Femur (tissue), 1 donor: ENCODE results near the gene WFIKKN2.

Experiments
- DNase-seq: peaks from one replicate; pipeline ENCODE4 v3.0.0-alpha.2; 2017

WFIKKN2 gene

DNA sequence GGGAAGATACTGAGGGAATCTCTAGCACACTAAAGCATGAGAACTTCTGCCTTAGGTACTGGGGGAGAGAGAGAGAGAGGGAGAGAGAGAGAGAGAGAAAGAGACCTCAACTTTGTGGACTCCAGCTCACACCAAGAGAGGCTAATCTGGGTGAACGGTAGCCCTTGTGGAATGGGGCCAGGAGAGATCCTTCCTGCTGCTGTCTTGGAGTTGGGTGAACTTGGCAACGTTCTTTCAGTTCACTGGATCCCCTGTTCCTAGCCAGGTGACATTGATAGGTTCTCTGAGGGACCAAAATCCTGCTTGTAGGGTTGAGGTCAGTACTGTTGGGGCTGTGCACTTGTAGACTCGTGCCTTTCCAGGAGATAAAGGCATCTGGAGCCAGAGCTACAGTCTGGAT, 26.5 kb upstream of the WFIKKN2 start:
- DNase-seq = no peak

DNA sequence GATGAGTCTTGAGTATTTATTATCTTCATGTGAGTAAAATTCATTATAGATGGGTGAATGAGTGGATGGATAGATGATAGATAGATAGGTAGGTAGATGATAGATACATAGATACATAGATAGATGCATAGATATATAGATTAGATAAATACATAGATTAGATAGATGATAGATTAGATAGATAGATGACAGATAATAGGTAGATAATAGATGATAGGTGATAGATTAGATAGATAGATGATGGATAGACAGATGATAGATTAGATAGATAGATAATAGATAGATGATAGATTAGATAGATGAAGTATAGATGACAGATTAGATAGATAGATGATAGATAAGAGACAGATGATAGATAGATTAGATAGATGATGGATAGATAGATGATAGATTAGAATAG, 21.8 kb upstream of the WFIKKN2 start:
- no peak for DNase-seq

DNA sequence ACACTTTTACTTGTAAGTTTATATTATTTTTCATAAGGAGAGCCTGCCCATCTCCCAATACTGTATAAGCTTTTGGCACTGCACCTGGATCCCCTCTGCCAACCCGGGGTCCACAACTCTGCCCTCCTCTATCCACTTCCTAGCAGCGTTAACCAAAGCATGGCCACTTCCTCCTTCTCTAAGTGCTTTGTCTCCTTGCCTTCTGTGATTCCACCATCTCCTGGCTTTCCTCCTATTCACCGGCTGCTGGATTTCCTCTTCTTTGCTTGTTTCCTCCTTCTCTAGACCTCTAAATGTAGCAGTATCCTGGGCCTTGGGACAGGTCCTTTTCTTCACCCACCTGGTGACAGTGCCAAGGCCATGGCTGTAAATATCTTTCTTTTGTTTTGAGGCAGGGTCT, 20.0 kb upstream of the WFIKKN2 start:
- DNase-seq = no peak

DNA sequence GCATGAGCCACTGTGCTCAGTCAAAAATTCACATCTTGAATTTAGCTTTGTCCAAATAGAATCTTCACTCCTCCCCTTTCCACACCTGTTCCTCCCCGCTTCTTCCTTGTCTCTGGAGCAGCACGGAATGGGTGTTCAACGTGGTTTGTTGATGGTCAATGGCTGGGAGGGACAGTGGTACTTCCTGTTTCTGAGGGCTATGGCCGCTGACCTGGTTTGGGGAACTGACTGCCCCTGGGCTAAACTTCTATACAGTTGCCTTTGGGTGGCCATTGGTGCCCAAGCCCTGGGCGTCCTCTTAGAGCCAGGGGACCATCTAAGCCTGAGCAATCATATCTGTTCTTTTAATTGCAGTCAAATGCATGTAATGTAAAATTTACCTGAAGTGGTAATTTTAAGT, 19.1 kb upstream of the WFIKKN2 start:
- no peak for DNase-seq

DNA sequence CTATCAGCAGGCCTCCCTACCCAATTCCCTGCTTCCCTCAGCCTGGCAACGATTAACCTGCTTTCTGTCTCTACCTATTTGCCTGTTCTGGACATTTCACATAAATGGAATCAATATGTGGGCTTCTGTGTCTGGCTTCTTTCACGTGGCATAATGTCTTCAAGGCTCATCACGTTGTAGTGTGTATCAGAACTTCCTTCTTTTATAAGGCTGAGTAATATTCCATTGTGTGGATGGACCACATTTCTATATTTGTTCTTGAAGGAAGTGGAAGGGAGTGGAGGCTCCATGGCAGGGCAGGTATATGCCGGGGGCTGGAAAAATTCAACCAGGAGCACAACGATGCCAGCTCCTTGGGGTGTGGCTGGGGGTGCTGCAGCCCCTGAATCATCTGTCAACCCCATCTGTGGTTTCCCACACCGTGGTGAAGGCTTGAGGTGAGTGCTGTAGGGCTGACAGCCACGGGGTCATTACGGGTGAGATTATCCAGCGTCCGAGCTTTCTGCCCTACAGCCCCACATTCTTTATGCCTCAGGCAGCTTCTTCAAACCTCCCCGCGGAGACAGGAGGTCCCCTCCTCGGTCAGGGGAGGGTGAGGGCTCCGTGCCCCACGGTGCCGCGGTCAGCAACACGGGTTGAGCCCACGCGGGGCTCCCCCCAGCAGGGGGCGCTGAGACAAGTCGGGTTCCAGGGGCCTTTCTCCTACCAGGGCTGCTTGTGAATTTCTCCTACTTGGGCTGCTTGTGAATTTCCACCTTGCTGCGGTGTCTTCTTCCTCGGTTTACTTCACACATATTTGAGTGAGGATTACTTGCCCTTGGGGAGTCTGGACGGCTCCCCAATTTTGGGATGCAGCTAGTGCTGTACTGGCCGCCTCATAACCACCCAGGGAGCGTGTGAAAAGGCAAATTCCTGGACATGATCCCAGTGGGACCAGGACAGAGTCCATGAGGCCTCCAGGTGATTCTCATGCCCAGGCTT, 18.3 kb upstream of the WFIKKN2 start:
- no peak for DNase-seq

DNA sequence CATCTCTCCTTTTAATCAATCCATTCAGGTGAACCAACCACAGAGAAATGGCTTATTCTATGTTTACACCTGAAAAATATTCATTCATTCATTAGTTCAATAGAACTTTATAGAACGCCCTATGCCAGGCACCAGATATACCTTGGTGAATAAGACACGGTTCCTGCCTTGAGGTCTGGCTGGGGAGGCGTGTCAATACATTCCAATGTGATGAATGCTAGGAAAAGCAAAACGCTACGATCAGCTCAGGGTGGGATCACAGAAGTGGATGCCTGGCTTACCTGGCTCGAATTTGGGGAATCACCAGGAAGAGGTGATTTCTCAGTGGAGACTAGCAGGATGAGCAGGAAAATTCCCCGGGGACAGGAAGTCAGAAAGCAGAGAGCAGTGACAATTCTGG, 17.5 kb upstream of the WFIKKN2 start:
- no peak for DNase-seq

DNA sequence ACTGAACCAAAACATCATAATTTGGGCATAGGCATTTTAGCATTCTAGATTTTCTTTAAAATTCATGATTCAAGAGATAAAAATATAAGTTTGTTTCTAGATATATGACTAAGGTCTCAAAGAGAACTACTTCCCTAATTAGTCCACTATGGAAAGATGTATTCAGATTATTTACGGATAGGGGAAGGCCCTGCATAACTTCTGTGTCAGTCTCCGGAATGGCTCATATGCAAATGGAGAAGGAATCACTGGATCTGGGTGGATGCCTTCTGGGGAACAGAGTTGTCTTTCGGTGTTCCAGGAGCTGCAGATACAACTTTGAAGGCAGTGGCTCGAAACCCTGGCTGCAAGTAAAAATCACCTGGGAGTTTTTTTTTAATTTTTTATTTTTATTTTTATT, 17.1 kb upstream of the WFIKKN2 start:
- DNase-seq = no peak

DNA sequence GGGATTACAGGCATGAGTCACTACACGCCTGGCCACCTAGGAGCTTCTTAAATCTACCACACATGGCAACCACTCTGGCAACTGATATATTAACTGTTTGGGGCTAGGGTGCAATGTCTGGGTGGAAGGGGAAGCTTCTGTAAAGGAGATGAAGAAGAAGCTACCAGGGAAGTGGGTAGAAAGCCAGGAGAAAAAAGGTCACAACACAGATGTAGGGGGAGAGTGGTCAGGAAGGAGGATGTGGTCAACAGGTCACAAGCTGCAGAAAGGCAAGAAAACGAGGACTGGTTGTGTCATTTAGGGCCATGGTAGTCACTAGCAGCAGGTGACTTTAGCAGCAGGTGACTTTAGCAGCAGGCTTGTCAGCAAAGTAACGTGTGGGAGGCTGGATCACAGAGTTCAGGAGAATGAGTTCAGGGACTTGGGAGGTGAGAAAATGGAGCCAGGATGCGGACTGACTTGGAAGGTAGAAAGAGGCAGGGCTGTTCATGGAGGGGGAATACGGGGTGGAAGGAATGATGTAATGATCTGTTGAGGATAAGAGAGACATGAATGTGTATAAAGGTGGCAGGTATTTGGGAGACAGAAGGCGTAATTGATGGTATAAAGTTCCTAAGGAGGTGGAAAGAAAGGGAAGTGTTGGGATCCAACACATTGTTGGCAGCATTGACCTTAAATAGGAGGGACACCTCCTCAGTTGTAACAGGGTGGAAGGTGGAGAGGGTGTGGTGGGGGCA, 16.3 kb upstream of the WFIKKN2 start:
- DNase-seq = no peak

DNA sequence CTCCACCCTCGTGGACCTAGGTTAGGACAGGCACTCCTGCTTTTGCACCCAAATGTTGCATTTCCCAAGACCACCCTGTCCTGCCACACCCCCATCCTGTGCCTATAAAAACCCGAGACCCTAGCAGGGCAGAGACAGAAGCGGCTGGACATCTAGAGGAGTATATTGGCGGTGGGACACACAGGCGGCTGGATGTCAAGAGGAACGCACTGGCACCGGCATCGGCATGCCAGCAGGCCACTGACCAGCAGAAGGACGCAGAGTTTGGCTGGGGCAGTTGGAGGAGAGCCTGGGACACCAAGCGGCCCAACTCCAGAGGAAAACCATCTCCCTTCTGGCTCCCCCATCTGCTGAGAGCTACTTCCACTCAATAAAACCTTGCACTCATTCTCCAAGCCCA, 14.7 kb upstream of the WFIKKN2 start:
- no peak for DNase-seq

DNA sequence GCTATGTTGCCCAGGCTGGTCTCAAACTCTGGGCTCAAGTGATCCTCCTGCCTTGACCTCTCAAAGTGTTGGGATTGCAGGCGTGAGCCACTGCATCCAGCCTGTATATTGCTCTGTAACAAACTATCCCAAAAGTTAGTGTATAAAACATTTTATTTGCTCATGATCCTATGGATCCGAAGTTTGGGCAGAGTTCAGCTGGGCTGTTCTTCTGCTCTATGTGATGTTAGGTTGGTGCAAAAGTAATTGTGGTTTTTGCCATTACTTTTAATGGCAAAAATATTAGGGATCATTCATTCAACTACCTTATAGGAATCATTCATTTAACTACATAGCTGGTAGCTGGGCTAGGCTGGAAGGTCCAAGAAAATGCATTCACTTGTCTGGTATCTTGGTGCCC, 12.8 kb upstream of the WFIKKN2 start:
- no peak for DNase-seq

DNA sequence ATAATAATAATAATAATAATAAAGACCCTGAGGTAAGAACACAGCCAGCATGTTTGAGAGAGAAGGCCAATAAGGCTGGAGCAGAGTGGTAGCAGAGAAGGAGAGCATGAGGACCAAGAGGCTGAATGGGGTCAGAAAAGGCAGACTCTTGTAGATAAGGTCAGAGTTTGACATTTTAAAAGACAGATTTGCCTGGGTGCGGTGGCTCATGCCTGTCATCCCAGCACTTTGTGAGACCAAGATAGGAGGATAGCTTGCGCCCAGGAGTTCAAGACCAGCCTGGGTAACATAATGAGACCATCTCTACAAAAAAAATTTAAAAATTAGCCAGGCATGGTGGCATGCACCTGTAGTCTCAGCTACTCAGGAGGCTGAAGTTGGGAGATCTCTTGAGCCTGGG, 11.0 kb upstream of the WFIKKN2 start:
- no peak for DNase-seq

DNA sequence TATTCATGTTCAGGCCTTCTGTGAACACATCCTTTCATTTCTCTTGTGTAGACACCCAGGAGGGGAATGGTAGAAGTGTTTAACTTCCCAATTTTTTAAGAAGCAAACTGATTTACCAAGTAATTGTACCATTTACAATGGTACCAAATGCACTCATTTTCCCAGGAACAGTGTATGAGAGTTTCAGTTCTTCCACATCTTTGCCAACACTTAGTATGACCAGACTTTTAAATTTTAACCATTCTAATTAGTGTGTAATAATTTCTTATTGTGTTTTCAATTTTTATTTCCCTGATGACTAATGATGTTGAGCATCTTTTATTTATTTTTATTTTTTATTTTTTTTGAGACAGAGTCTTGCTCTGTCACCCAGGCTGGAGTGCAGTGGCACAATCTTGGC, 10.2 kb upstream of the WFIKKN2 start:
- no peak for DNase-seq

DNA sequence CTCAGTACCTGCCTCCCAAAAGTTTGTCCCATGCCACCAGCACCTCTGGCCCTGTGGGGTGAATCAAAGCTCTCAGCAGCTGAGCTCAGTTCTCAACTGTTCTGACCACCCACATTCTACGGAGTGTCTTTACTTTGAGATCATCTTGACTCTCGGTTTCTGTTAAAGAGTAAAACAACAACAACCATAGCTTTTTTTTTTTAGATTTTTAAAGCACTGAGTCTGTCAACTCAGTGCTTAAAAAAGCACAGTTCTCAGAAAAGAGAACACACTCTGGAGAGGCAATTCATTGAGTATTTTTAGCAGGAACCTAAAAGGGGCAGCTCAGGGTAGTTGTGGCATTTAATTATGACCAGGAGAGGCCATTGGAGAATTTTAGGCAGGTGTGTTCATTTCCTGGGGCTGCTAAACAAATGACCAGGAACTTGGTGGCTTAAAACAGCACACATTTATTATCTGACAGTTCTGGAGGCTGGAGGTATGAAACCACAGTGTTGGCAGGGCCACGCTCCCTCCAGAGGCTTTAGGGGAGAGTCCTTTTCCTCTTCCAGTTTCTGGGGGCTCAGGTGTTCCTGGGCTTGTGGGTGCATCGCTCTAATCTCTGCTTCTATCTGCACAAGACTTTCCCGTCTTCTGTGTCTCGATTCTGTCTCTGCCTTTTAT, 6.7 kb upstream of the WFIKKN2 start:
- no peak for DNase-seq

DNA sequence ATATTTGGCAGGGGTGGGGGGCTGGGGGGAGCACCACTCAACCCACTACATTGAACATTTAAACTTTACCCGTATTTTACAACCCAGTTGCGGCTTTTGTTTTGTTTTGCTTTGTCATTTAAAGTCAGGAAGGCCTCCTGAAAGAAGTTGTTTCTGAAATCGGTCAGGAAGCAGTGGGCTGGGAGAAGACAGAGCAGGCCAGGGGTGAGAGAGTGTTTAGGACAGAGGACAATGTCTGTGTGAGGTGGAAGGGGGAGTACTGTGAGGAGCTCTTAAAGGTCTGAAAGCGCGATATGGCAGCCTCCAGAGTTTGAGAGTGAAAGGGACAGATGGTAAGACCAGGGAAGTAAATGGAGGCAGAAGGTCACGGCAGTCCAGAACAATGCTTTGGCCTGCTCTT, 6.1 kb upstream of the WFIKKN2 start:
- no peak for DNase-seq

DNA sequence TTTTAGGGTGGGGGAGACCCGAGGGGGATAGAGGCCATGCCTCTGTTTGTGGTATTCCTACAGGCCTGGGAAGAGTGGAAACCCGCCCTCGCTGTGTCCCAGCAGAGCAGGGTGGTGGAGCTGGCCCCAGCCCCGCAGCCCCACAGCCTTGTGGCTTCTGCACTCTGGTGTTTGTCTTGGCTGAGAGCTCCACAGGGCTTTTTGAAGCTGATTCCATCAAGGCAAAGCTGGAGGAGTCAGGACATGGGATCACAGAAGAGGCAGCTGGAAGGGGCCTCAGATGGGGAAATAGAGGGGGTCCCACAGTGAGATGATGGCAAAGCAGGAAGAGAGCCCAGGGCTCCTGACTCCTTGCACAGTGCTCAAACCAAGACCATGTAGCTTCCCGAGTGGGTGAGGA, 5.0 kb upstream of the WFIKKN2 start:
- DNase-seq = peak; percentile 62

DNA sequence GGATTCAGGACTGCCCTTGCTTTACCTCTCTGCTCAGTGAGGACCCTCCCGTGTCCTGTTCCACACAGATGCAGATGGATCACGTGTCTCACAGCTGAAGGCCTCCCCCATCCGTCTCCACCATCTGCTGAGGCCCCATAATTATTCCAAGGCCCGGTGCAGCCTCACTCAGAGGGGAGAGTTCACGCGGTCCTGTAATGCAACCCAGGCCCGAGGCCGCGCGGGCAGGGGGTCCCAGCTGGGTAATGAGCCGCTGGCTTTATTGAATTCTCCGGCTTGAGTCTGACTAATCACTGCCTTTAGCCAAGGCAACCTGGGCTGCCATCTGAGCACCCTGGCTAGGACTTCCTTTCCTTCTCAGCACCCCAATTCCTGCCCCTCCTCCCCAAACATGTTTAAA, 4.4 kb upstream of the WFIKKN2 start:
- peak; percentile 68 for DNase-seq

DNA sequence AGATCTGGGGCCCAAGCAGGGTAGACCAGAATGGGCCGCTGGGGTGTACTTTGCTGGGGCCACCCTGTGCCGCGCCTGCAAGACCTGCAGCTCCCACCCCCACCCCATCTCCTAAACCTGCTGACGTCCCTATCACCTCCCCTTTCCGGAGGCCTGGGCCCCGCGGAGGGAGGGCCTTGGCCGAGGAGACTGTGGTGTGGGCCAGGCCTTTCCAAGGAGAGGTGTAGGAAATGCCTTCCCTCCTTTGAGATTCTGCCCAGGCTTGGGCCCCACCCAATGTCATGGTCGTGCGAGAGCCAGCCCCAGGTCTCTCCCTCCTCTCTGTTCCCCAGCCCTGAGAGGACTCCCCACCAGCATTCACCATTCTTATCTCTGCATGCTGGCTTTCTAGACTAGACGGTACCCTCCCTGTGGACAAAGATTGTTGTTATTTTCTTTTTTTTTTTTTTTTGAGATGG, 3.9 kb upstream of the WFIKKN2 start:
- DNase-seq = peak; percentile 85

DNA sequence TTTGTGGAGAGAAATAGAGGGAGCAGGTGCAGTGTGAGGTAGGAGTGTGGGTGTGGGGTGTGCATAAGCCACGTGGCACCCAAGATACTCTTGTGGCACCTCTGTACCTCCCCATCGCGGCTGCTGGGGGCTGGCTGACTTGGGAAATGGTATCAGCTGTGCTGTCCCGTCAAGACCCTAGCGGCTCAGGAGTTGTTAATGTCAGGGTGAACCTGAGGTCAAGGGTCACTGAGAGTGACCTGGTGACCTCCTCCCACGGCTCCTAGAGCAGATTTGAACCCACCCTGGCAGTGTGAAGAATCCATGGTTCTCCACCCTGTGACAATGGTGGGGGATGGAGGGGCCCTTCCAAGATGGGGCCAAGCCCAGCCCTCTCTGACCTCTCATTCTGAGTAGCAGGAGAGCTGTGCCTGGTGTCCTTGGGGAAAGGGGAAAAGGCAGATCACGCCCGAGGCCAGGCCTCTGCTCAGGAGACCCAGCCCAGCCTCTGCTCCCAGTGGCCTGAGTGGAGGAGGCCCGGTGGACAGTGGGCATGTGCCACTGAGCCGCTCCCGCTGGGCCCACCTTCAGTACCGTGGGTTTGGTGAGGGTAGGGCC, 3.0 kb upstream of the WFIKKN2 start:
- no peak for DNase-seq

DNA sequence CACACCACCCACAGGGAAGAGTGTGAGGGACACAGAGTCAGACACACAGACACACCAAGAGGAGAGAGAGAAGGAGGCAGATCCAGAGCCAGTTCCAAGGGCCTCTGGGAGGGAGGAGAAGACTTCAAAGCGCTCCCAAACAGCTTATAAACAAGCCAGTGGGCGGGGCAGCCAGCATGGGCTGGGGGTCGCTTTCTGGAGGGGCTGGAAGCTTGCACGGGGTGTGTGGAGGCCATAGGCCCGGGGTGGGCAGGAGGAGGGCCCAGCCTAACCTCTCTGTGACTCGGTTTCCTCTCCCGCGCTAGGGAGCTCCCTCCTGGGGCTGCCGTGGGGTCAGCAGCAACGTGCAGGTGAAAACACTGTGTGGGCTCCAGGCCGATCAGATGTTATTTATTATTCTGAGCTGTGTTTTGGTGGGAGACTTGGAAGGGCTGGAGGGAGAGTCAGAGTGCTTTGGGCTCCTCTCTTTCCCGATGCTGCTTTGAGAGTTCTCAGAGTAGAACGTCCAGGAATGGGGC, 2.5 kb upstream of the WFIKKN2 start:
- DNase-seq = no peak

DNA sequence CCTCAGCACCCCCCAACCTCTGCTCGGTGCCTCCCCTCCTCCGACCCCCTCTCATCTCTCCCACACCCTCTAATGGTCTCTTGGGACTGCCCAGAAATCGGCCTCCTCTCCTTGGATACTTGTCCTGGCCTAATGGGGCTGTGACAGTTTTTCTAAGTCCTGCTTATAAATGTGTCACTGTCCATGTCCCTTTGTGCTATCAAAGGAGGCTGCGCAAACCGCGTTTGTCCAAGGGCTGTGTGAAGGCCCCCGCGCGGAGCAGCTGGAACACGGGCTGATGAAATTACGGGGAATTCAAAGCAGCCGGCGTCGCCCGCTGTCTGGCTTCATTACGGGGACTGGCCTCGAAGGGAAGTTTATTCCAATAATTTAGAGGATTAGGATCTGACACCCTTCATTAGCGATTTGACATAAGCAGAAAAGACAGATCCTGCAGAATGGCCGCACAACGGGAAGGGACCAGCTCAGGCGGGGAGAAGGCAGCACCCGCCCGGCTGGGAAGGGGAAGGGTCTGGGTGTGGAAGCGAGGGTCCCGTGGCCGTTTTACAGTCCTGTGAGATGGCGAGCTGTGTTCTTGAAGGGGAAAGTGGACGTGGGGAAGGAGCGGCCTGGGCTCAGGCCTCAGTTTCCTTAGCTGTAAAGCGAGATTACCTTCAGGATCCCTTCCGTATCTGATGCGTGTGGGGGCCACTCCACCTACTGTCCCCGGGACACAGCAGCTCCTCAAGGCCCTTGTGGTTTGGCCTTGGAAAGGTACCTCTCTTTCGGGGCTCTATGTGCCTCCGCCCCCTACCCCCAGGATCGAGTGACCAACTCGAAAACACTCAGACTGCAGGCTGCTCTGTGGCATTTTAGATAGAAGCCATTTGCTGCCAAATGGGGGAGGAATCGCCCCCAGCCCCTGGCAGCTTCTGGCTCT, 1.6 kb upstream of the WFIKKN2 start:
- no peak for DNase-seq

DNA sequence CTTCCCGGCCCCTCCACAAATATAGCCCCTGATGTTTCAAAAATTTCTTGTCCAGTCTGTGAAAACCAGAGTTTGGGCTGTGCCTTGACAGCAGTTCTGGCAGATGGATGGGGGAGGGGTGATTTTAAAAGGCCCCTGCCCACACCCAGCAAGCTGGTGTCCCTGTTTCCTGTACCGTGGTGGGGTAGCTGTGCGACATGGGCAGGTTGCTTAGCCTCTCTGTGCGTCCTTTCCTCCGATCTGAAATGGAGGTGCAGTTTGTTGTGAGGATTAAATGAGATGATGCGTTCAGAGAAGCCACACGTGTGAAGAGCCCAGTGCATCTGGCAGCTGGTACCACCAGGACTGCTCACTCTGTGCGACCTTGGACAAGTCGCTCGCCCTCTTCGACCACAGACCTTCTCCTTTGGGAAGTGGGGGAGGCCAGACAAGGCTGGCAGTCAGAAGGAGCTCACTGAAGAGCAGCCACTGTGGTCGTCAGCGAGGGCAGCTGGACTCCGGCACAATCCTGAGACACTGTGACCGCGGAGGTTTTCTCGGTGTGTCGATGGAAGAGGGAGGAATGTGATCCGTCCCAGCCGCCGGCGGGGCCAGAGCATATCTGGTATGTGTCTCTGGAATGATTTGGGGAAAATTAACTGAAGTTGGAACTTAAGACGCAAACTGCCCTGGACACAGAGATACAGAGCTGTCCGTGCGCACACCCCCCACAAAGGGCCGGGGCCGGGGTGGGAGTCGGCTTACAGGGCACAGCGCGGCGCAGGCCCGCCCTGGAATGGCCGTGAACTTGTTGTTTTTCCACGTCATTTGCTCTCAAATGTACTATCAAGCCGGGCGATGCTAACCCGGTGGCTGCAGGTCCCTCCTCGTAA, 721 bp upstream of the WFIKKN2 start:
- DNase-seq = peak; percentile 61
